IPS-NIHi11 (cell line): ENCODE measurements around the gene ENTHD1.

ENCODE experiments used
- DNase-seq: peaks from one replicate; pipeline ENCODE4 v3.0.0; 2012; ENCODE audit warnings: mixed read lengths, low spot score

The ENTHD1 gene

DNA sequence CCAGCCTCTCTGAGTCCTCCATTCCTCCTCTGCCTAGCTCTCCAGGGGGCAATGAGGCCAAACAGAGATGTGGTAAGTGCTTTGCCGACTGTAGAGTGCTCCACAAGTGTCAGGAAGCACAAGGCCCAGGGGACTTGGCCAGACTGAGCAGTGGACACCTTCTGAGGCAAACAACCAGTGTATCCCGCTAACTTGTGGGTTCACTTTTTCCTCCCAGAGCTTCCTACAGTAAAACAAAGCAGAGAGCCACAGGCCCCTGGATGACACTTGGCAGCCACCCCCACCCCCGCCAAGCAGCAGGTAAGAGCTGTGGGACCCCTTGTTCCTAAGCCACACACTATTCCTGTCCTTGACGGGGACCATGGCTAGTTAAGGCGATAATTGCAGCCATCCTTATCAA is 162.1 kb downstream of the ENTHD1 start:
- DNase-seq = no peak

GRCh38 chr22:39729141-39729934 is 164.2 kb downstream of the ENTHD1 start:
- no peak for DNase-seq

GRCh38 chr22:39728236-39728860 is 165.2 kb downstream of the ENTHD1 start:
- no peak for DNase-seq

- no peak for DNase-seq
Observed at GRCh38 chr22:39727541-39727940, 166.0 kb downstream of the ENTHD1 start.

DNA sequence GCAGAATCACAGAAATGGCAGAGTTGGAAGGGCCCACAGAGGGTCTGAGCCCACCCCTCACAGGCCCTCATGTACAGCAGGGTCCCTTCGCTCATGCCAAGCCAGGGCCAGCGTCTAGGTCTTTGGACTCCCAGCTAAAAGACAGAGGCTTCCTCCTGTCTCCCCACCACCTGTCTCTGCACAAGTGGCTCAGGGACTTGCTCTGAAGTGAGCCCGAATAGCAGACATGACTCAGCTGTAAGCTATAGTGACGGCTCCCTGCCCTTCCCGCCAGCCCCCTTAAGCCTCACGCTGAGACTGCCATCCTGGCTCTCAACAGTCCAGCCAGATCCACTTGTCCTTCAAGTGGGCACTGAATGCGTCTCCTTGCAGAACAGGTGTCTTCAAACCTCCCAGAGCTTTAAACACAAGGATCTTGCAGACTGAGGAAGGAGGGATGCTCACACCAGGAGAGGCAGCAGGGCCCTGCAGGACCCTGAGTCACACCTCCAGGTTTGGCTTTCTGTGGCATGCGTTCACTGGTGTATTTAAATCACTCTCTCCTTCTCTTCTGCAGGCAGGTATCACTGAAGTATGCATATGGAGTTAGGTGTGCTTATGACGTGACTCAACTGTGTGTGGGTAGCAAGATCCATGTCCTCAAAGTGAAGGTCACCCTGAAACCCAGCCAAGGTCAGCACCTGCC is 168.1 kb downstream of the ENTHD1 start:
- DNase-seq = no peak

DNA sequence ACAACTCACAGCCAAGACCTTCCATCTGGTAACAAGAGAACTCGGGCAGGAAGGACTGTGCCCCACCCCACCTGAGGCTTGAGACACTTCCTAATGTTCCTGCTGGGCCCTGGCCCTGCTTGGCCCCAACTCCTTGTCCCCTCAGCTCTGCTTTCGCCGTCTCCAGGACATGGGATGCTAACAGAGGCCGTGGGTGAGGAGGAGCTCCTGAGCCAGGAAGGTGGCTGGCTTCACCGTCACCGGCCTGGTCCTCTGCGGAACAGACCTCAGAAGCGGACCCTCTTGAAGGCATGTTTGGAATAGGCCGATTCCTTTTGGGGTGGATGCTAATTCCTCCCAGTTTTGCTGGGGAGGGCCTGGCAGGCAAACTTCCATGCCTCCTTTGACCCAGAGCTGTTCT is 168.7 kb downstream of the ENTHD1 start:
- DNase-seq = no peak

DNA sequence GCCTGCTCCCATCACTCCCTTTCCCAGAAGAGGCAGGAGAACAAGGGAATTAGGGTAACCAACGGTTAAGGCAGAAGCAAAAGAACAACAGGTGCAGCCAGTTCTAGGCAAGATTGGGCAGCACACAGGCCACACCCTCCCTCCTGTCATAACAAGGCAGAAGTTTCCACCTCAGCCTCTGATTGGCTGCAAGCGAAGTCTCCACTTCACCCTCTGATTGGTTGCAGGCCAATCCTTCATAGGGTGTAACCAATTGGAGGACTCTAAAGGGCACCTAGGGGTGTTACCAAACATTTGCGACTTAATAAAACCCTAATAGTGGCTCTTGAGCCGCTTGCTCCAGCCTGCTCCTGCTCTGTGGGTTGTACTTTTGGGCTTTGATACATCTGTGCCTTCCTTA is 169.2 kb downstream of the ENTHD1 start:
- no peak for DNase-seq

GRCh38 chr22:39723899-39724351 is 169.6 kb downstream of the ENTHD1 start:
- no peak for DNase-seq

DNA sequence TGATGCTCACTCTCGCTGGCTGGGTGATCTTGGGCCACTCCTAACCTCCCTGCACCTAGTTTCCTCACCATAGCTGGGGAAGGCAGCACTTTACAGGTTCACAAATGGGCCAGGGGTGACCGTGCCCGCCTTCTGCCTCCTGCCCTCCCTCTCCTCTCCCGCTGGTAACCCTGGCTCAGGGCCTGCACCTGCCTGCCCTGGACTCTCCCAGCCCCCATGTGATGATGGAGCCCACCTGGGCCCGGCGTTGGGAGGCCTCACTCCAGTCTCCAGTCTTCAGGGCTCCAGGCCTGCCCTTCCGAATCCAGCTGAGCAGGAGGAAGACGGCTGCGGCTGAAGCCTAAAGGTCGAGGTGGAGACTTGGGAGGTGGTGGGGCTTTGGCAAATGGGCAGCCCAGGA is 170.1 kb downstream of the ENTHD1 start:
- no peak for DNase-seq

- no peak for DNase-seq
Observed at GRCh38 chr22:39722501-39722900, 171.1 kb downstream of the ENTHD1 start.

GRCh38 chr22:39722032-39722325 is 171.6 kb downstream of the ENTHD1 start:
- DNase-seq = no peak

DNA sequence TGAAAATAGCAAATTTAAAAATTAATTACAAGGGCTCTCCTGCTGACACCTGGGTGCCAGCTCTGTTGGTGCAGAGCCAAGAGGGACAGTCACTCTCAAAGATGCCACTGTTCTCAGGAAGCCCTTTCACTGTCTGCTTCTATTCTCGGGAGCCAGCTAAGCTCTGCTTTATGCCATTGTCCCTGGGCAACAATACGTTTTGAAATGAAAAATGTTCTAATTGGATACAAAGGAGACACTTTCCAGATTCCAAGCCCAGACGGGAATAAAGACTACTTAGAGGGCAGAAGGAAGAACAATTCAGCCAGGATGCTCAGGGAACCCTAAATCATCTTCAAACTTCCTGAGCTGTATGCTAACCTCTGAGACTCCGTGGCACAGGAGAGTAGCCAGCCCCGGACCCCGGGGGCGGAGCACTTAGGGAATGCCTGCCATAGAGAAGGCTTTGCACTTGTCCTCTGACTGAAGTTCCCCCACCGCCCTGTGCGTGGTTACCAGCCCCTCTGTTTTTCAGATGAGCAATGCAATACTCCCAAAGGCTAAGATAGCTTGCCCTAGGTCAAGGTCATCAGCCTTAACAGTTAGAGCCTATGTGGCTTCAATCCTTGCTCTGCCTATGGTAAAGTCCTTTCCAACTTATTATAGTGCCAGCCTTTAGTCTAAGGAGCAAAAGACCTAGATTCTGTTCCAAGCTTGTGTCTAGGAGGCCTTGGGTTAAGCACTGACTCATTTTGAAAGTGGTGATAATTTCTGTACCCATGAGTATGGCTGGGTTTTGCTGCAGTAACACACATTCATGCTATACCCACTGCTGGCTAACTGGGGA is 172.1 kb downstream of the ENTHD1 start:
- no peak for DNase-seq

DNA sequence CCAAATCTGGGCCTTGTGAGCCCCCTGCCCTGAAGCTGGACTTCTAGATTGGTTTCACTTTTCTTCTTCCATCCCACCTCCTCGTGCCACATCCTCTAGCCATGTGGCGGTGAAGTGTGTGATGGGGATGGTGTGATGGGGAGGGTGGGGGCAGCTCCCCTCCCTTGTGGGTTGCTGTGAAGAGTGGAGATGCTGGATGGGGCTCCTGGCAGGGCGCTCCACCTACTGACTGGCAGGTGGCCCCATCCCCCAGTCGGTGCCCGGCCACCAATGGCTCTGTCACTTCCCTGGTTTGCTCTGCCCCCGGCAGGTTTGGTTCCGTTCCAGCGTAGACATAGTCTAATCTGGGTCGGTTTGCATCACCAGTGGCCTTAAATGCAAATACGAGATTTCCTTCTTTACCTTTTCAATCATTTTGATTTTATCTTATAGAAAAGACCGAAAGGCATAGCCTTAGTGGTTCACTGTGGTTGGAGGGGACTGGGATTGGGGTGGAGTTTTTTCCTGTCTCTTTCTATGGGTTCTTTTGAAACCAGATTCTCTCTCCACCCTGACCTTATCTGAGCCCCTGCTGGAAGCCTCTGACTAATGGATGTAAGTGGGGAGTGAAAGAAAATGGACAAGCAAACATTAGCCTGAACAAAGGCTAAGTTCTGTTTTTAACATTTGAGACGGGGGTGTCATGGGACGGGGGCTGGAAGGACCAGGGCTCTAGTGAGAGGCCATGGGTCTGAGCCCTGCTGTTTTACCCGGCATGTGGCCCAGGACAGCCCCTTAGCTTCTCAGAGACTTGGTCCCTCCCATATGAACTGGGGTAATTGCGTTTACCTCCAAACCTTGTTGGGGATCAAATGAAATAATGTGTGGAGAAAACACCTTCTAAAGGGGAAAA is 173.8 kb downstream of the ENTHD1 start:
- no peak for DNase-seq

GRCh38 chr22:39718921-39719475 is 174.6 kb downstream of the ENTHD1 start:
- DNase-seq = no peak

GRCh38 chr22:39718206-39718605 is 175.4 kb downstream of the ENTHD1 start:
- DNase-seq = no peak

DNA sequence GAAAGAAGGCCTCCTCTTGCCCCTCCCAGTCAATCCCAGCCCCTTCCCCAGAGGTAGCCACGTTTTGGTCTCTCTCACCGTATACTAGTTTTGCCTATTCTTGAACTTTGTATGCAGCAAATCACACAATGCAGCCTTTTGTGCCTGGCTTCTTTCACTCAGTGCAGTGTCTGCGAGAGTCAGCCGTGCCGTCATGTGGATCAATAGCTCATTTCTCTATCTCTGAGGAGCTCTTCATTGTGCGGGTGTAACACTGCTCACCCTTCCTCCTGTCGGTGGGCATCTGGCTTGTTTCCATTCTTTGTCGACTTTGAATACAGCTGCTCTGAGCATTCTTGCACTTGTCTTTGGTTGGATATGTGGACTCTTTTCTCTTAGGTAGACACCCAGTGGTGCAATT is 176.5 kb downstream of the ENTHD1 start:
- DNase-seq = no peak

DNA sequence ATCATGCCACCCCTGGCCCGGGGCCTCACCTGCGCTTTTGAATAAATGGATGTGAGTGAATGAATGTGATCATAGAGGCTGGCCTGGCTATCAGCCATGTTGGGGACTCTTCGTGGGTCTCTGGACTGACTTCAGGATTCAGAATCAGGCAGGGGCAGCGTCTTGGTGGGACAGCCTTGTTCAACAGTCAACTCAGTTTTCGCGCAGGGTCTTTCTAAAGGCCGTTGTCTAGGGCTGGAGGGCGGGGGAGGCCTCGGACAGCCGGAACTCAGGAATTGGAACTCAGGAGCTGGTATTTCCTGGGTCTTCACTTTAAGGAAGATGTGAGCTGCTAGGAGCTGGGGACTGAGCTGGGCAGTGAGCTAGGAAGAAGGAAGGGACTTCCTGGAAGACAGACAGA is 177.0 kb downstream of the ENTHD1 start:
- DNase-seq = no peak

DNA sequence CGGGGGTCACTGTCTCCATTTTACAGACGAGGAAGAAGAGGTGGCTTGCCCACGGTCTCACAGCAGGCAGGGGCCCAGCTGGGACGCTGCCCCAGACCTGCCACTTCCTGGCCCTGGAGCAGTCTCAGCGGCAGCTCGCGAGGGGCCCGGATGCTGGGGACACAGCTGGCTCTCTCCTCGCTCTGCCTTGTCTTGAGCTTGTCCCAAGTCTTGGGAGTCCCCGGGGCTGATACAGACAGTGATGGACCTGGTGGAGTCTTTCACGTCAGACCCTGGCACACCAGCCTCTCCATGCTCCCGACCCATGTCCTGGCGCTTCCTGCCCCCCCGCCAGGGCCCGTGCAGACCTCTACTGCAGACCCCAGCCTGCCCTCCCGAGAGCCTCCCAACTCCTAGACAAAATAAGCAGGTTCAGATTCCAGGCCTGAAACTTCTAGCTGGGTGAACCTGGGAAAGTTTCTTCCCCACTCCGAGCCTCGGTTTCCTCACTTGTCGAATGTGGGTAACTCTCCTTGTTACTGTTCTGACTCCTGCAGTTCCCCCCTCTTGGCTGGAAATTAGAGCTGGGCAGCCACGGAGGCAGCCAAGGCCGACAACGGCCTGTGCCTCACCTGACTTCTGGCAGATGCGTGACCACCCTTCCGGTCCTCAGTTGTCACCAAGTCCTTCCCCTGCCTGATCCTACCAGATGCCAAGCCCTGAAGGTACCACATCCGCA is 177.6 kb downstream of the ENTHD1 start:
- DNase-seq = no peak

- DNase-seq = no peak
Observed at GRCh38 chr22:39714321-39714720, 179.2 kb downstream of the ENTHD1 start.

- DNase-seq = no peak
Observed at GRCh38 chr22:39713799-39714290, 179.7 kb downstream of the ENTHD1 start.
